ENCODE results near the gene ENTR1.

The ENTR1 gene

DNA sequence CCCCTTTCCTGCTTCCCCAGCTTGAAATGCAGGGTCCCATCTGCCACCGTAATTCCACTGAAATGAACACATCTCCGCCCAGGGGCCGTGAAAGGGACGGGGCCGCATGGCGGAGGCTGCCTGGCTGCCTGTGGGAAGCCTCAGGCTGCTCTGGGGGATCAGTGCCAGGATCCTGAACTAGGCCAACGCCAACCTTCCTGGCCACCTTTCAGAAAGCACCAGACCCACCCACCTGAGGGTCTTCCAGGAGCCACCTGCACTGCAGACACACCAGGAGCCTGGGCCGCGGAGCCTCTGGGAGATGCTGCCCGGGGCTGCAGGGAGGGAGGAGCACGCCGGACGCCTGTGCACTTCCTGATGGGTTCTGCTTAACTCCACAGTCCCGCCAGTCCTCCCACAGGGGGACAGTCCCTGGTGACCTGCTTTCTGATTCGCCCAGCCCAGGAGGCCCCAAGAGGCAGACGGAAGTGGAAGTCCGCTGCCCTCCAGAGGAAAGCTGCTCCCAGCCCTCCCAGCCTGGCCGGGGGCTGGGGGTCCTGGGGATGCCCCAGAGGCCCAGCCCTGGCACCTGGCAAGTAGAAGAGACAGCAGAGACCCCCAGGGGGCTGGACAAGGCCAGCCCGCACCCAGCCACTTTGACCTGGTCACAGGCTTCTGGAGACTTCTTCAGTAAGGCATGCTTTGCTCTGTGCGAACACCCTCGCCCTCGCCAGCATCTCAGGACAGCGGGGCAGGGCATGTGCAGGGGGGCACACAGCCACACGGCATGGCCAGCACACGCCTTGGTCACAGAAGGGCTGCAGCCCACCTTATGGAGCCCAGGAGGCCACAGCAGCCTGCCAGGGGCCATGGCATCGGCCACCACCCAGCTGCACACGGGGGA, 36.9 kb downstream of the ENTR1 start, which contains the start of gene CARD9:
TSS of gene CARD9 (minus strand) at position 370 of the 883 bp plus-strand sequence. CDS start 1,591 bp downstream, outside the sequence.
- DNase-seq: no peak

DNA sequence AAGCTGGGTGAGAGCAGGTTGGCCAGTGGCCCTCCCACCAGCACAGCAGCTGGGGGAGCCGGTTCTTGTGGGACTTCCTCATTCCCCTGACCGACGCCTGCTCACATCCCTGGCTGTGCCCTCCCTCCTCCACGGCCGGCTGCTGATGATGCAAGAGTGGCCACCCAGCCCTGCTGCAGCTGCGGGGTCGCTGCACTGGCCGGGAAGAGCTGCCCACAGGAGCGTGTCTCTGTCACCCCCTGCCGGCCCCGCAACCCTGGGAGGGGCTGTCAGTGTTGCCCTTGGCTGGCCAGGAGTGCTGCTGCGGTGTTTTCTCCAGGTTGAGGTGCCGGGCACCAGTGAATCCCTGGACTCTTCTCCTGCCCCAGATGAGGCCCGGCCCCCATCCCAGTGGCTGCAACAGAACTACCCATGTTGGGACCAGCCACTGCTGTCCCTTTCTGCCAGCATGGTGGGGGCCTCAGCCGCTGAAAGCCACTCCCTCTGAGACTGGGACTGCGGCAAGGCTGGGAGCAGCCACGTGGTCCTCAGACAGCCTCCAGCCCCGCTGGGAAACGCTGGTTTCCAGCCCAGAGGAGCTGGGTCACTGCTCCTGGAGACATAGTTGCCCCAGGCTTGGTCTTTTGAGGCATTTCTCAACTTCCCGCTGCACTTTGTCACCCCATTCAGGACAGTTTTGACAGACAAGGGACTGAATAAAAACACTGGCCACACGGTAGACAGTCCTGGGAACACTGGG, 37.7 kb downstream of the ENTR1 start:
- DNase-seq: no peak

DNA sequence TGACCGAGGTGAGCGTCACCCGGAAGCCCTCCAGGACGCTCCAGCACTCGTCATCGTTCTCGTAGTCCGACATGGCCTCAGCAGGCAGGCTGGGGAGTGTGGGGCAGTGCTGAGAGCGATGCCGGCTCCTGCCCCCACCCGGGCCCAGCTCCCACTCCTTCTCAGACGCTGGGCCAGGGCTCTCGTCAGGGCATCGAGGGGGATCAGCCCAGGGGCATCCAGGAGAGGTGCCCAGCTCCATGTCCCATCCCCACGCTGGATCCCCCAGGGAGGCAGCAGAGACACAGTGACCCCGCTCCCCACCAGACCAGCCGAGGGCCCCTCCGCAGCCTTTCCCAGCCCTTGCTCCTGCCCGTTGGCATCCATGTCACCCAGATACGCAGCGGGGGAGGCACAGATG, 38.4 kb downstream of the ENTR1 start:
- no peak for DNase-seq

DNA sequence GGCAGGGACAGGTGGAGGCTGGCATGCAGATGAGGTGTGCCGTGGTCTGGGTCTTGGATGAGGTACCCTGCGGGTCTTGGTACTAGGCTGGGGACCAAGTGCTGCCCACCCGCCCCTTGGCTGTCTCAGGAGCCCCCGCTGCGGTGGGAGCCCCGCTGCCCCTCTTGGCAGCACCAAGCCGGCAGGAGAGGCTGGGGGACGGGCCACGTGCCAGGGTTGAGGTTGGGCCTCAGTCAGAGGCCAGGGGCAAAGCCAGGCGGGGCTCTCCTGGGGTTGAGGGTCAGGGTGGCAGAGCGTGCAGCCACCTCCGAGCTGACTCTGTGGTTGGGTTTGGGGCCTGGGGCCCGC, 38.9 kb downstream of the ENTR1 start:
- no peak for DNase-seq

DNA sequence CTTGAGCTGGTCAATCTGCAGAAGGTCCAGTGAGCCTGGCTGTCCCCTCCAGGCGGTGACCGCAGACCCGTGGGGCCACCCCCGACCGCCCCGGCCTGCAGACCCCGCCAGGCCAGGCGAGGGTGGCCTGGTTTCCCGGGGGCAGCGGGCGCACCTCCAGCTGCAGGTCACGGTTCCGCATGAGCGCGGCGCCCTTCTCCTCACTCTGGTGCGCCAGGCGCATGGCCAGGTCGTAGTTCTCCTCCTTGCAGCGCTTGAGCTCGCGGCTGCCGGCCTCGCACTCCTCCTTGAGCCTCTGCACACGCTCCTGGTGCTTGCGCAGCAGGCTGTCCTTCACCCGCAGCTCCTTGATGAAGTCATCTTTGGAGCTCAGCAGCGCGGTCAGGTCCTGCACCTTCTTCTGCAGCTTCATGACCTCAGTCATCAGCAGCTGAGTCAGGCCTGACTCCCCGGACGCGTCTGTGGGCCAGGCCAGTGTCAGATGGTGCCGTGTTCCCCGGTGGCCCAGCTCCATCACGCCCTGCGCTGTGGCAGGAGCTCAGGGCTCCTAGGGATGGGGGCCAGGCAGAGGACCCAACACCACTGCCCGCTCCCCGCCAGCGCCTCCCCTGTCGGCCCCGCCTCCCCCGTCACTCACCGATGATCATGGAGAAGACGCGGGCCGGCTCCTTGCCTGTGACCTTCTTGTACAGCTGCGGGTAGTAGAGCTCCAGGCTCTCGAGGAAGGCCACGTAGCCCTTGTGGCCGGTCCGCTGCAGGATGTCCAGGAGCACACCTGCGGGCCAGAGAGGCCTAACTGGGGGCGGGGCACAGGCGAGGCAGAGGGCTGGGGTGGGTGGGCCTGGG, 39.5 kb downstream of the ENTR1 start:
- no peak for DNase-seq

DNA sequence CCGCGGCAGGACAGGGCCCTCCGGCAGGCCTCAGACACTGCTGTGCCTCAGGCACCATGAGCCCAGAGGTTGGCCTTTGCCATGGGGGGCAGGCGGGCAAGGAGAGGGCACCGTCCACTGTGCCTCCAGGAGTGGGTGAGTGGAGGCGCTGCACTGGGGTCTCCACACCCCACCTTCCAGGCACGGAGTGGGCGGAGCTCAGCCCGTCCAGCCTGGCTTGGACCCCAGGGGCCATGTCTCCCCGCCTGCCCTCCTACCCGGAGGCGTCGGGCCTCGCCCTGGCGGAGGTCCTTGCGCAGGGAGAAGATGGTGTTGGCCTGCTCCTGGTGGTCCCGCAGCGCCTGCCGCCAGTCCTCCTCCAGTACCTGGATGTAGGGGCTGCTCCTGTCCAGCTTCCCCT, 40.4 kb downstream of the ENTR1 start:
- DNase-seq: no peak

DNA sequence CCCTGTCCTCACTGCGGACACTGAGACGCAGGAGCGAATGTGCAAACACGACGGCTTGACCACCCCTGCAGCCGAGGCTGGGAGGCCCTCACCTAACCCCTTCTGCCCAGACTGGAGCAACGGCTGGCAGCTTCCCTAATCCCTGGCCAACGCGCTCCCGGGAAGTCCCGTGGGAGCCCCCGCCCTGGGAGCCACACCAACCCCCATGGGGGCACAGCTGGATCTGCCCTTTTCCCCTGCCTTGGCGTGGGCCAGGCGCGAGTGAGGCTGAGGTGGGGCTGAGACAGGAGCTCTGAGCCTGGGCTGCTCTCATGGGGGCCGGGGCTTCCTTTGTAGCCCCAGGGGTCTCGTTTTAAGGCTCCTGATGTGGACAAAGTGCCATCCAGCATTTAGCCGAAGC, 42.2 kb downstream of the ENTR1 start:
- no peak for DNase-seq

DNA sequence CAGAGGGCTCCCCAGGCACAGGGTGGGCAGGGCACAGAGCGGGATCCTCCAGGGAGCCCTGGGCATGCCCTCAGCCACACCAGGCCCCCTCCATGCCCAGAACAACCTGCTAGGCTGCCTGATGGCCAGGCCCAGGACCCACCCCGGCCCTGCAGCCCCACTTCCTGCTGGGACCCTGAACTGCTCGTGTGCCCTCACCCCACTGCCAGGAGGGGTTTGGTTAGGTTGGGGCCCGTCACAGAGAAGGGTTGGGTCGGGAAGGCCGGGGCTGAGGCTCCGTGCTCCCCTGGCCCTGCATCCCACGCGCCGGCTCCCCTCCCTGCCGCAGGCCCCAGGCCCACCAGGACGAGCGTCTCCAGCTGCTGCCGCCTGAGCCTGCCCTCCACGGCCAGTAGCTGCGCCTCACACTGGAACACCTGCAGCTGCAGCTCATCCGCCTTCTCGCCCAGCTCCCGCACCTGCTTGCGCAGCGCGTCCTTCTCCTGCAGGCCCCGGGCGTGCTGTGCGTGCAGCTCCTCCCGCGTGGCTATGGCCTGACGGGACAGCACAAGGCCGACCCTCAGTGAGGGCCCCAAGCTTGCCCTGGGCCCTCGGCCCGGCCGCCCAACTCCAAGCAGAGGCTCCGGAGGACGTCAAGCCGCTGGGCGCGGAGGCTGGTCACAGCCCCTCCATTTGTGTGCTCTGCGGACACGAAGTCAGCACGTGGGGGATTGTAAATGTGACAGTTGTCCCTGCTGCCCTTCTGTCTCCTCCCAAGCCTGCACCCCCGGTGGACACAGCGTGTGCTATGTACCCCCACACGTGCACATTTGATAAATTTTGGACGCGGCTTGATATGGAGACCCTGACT, 42.9 kb downstream of the ENTR1 start:
- no peak for DNase-seq

DNA sequence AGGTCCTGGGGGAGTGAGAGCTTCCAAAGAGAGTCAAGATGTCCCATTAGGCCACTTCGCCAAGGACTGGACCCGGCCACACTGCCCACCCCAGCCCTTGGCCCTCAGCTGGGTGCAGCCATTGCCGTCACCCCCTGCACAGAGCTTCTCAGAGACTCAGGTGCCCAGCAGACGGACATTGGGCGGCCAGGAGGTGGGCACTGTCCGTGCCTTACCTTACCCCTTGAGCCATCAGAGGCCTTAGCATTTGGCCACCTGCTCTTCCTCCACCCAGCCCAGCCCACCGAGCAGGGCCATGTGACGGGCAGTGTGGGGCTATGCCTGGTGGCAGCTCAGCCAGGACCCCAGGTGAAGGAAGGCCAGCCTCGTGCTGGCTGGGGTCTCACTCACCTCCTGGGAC, 43.6 kb downstream of the ENTR1 start:
- DNase-seq: no peak

DNA sequence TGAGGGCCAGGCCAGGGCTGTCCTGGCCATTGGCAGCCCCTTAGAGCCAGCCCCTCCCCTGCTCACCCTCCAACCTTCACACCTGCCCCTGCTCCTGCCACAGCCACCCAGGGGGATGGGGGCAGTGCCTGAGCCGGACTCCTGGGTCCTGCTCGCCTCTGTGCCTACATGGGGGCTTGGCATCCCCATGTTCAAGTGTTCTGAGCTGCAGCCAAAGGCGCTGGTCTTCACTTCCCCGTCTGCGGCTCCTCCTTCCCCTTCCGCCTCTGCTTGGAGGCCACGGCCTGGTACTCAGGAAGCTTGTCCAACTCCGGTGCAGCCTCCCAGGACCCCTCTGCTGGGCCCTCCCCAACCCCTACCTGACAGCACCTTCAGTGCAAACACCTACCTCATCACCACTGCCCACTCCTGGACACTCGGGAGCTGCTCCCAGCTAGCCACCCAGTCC, 44.6 kb downstream of the ENTR1 start:
- no peak for DNase-seq

DNA sequence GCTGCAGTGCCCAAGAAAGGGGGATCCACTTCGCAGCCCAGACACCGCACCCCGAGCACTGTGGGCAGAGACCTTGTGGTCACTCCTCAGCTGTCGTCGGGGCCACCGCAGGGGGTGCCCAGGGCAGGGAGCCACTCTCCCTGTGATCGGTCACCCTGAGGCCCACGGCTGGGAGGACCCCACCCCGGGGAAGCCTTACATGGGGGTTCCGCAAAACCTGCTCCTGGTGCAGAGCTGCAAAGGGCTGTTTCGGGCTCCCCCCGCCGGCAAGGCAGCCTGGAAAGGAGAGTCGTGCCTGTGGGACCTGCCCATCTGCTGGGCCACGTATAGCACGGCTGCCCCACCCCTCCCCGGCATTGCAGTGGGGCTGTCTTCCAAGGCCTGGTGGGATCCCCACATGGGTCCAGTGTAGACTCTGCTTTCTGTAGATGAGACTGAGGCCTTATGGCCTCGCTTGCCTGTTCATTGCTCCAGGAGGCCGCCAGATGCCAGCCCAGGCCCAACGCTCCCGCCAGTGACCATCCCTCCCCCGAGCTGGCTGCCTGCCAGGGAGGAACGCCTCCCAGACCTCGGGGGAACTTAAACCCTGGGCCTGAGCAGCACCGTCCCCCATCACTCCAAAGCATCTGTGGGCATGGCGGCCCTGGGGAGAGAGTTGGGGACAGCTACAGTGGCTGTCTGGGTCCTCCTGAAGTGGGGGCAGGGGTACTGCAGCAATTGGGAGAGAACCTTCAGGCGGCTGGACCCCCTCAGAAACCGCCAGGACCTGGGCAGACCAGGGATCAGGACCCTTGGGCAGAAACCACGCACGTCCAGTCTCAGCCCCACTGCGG, 45.3 kb downstream of the ENTR1 start:
- no peak for DNase-seq

DNA sequence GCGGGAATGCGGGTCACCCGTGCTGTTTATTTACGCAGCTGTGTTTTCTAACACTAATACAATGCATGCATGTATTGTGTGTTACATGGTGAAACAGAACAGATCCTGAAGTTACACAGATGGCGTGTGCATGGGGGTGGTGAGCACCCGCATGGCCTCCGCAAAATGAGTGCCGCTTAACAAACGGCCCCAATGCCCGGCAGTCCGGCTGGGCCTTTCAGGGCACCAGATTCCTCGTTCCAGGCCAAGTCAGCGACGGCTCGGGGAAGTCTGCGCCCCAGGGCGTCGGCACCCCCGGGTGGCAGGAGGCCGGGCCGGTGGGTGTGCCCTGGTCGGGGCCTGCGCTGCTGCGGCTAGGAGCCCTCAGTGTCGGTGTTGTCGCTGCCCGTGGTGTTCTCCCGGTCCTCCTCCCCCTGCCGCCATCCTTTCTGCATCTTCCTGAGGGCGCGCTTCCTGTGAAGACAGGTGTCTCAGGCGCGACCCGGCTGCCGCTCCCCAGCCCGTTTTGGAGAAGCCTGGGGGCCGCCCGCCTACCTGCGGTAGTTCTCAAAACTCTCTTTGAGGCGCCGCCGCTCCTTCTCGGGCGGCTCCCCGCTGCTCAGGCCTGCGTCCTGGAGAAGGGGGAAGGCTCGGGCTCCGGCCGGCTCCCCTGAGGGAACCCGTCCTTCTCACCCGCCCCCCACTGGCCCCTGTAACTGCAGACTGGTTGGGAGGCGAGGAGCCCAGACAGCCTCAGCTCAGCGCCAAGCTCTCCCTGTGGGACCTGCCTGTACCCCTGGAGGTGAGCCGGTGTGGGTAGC, 46.3 kb downstream of the ENTR1 start:
- DNase-seq: no peak

DNA sequence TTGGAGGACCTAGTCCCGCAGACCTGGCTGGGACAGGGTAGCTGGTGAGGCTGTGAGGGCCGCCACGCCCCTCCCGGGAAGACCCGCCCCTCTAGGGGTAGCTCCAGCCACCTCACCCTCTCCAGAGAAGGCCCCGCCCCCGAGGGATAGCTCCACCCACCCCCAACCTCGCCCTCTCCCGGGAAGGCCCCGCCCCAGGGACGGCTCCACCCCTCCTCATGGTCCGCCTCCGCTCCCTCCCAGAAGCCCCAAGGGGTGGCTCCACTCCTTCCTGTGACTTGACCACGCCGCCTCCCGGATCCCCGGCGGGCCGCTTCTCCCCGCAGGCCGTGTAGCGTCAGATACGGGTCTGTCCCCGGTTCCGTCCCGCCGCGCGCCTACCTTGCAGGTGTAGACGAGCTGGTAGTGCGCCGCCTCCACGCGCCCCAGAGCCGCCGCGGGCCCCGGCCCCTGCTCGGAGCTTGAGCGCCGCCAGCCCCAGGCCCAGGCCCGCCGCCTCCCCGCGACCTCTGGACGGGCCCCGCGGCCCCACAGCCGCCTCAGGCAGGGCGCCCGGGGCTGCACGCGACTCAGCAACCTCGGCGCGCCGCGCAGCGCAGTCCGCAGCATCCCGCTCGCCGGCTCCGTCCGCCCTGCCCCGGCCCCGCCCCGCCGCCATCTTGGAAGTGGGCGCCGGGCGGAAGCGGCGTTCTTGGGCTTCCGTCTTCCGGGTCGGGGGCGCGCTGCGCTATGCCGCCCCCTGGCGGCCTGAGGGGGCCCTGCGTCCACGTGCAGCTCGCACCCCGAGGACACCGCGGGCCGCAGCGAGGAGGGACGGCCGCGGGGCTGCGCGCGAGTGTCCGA, 47.1 kb downstream of the ENTR1 start, which contains the start of gene DNLZ:
TSS of gene DNLZ (minus strand) at position 639 of the 843 bp plus-strand sequence. CDS start at position 609, 30 bp downstream.
- DNase-seq: peak; percentile 83

DNA sequence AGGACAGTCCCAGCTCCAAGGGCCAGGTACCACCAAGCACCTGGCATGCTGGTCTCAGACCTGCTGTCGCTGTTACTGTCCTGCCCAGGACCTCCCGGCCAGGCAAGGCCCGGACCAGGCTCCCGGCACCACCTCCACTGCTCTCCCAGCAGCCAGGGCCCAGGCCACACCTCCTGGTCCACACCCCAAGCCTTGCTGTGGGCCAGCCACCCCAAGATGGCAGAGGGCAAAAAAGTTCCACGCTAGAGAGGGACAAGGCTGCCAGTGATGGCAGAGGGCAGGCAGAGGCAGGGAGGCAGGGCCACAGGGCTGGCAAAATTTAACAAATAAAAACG, 48.0 kb downstream of the ENTR1 start:
- DNase-seq: no peak

DNA sequence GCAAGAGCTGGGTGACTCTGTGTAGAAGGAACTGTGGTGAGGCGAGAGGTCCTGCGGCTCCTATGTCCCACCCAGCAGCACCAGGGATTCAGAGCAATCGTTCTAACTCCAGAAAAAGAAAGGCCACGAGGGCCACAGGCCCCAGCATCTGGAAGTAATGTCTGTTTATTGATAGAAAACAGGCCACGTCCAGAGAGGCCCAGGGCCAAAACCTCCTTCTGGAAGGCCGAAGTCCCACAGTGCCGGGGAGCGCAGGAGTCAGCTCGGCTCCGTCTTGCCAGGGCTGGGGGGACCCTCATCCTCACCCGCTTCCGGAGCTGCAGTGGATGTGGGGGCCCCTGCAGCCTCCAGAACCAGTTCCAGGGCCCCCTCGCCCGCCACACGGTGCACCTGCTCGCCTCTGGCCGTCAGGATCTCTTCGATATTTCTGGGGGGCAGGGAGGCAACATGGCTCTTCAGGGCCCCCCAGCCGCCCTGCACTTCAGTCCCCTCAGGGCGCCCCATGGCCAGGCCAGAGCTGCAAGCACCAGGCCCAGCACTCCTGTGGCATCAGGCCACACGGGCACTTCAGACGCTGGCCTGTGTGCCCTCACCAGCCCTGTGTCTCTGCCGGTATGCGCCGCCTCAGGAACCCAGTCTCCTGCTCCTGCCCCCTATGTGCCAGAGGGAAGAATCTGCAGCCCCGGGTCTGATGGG, 48.5 kb downstream of the ENTR1 start:
- no peak for DNase-seq

DNA sequence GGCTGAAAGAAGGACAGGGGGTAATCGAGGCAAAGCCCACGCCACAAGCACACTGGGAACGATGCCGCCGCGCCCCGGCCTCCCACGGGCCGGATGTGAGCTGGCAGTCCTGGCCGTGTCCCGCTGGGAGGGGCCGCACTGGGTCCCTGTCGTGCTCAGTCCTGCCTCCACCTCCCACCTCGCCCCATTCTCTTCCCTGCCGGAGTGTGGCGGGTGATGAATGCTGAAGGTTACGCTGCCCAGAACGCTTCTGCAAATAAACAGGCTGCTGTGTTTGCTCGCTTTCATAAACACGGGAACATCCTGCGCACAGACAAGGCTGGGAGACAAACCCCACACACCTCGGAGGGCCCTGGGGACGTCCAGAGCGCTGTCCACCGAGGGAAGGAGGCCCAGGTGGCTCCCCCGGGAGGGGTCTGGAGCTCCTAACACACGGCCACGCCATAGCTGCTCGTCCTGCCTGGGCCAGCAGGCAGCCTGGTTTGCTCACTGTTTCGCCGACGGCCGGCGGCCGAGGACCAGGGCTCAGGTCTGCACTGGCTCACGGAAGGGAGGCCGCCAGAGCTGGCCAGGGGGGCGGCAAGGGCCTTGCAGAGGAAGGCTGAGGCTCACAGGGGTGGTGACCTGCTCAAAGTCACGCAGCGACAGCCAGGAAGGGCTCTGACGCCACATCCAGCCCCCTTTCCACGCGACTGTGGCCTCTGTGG, 49.2 kb downstream of the ENTR1 start:
- no peak for DNase-seq

DNA sequence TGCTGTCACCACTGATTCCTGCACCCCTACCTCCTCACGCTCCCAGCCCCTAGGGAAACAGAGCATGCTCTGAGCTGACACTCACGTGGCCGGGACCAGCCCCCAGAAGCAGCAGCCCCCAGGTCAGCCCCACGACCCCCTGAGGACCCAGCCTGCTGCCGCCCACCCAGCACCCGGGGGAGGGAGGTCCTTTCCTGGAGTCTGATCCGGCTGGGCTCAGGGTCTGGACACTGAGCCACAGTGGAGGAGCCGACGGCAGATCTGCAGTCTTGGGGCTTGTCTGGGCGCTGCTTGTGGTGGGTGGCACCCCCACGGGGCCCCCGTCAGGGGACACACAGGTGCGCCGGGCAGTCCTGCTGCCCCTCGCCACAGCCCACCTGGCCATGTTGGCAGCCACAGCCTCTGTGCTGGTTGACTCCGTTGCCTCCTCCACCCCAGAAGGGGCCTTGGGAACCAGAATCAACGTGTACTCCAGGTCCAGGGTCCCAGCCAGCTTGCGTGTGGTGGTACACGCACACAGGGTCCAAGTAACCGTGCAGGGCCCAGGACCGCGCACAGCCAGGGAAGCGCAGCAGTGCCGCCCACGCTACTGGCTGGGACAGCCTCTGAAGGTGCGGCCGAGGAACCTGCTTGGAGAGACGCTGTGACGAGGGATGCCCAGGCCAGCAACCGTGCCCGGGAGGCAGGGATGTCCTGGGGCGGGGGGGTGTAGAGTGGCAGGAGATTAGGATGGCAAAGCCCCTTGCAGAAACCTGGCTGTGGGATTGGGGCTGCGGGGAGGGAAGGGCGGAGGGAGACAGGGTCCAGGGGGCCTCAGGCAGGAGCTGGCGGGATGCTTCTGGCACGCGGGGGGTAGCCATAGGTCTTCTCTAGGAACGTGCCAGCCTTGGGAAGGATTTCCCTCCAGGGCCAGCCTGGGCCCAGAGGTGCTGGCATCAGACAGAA, 50.4 kb downstream of the ENTR1 start:
- no peak for DNase-seq

Data from NCI-H1092 treated with DMSO at 0.1 percent for 48 hours (cell line).